NCI-H128 (cell line): ENCODE data around the gene BPIFA3.
"Not testable (repeated sequence)": the region's sequence is repeated elsewhere in the genome, so short reads cannot be mapped to it uniquely, and the experiment has no call there.

Source experiments
- DNase-seq: peaks from one replicate; lab custom pipeline; 2025; ENCODE audit not compliant: unreplicated experiment; lab: John Stamatoyannopoulos, UW

BPIFA3 gene

GRCh38 chr20:33217052-33217451 is at the start of gene BPIFA3:
Gene BPIFA3, plus strand, starts transcription at chr20:33217352. Its CDS starts 185 bp downstream, at chr20:33217537.
- DNase-seq, result no peak

- no peak for DNase-seq
These were observed 49.3 kb upstream of the BPIFA3 start, which contains the start of gene BPIFA2 for GRCh38 chr20:33167859-33168258. Gene BPIFA2, plus strand, starts transcription at chr20:33168159. Its CDS starts 987 bp downstream, at chr20:33169146.

GRCh38 chr20:33169176-33169794 is 47.9 kb upstream of the BPIFA3 start:
- no peak for DNase-seq

- no peak for DNase-seq
These were observed 44.4 kb upstream of the BPIFA3 start for GRCh38 chr20:33172781-33173180.

GRCh38 chr20:33175123-33175522 is 42.0 kb upstream of the BPIFA3 start:
- DNase-seq, result no peak

- no peak for DNase-seq
These were observed 41.1 kb upstream of the BPIFA3 start for GRCh38 chr20:33176101-33176500.

- no peak for DNase-seq
These were observed 39.3 kb upstream of the BPIFA3 start for GRCh38 chr20:33177866-33178265.

GRCh38 chr20:33178726-33179125 is 38.4 kb upstream of the BPIFA3 start:
- no peak for DNase-seq

GRCh38 chr20:33180169-33180568 is 37.0 kb upstream of the BPIFA3 start:
- no peak for DNase-seq

- no peak for DNase-seq
These were observed 35.6 kb upstream of the BPIFA3 start for GRCh38 chr20:33181482-33182093.

- DNase-seq, result no peak
These were observed 33.8 kb upstream of the BPIFA3 start for GRCh38 chr20:33183312-33183711.

GRCh38 chr20:33185031-33185590 is 32.0 kb upstream of the BPIFA3 start:
- not testable (repeated sequence) for DNase-seq

GRCh38 chr20:33187491-33187890 is 29.7 kb upstream of the BPIFA3 start:
- DNase-seq, result no peak

- no peak for DNase-seq
These were observed 28.7 kb upstream of the BPIFA3 start for GRCh38 chr20:33188421-33188820.

- no peak for DNase-seq
These were observed 25.7 kb upstream of the BPIFA3 start for GRCh38 chr20:33191484-33191883.

GRCh38 chr20:33191955-33192354 is 25.2 kb upstream of the BPIFA3 start:
- DNase-seq, result no peak

- DNase-seq, result no peak
These were observed 24.1 kb upstream of the BPIFA3 start for GRCh38 chr20:33192912-33193501.

- no peak for DNase-seq
These were observed 18.1 kb upstream of the BPIFA3 start for GRCh38 chr20:33199026-33199425.

- DNase-seq, result no peak
These were observed 14.7 kb upstream of the BPIFA3 start for GRCh38 chr20:33202451-33202850.

- DNase-seq, result no peak
These were observed 13.7 kb upstream of the BPIFA3 start for GRCh38 chr20:33203444-33203843.

GRCh38 chr20:33209789-33210188 is 7.4 kb upstream of the BPIFA3 start:
- DNase-seq, result no peak

GRCh38 chr20:33210371-33210770 is 6.8 kb upstream of the BPIFA3 start:
- no peak for DNase-seq
